Fibroblast of the aortic adventitia (primary cell): ENCODE data around the gene P2RX2. TPM values are rescaled to one million over a fixed set of nuclear protein-coding genes. Genes with fewer than 3 reads are reported as not detected.

Experiments
- DNase-seq: peaks from one replicate; pipeline ENCODE4 v3.0.0-alpha.2; 2010; ENCODE audit warnings: low read depth
- H3K4me3 ChIP-seq: 2 replicates; pipeline ENCODE4 v1.5.1; 2011; ENCODE audit warnings: low read depth, mild to moderate bottlenecking, control low read depth, low read length, moderate library complexity
- CTCF ChIP-seq: IDR thresholded peaks from 2 replicates; pipeline ENCODE4 v1.5.1; 2011; ENCODE audit warnings: mild to moderate bottlenecking, low read length, control low read depth, inconsistent platforms; ENCODE audit not compliant: insufficient read depth
- total RNA-seq: library from RNA; depleted of rRNA; stranded (reverse); fragments of >200 nt; gene quantifications from 2 replicates; pipeline ENCODE4 v1.2.3, GENCODE V29; 2012; ENCODE audit warnings: low replicate concordance

Gene P2RX2
- total RNA-seq, 1 donor = not detected

DNA sequence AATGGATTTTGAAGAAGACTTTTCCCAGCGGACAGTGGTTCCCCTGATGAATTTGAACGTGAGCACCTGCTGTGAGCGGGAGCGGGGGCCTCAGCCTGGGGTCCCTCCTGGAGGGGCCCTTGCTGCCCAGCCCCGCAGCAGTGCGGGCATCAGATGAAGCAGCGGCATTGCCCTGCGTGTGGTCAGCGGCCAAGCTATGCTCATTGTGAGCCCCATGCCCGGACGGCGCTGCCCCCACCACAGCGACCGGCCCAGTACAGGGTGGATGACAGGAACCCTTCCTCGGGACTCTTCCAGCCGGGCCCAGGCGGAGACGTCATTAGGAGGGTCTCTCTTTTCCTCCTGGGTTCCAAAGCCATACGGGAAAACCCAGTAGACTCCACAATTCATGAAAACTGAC is 11.6 kb upstream of the P2RX2 start:
- H3K4me3 ChIP-seq = no peak overlapping the region
- TF ChIP-seq CTCF = no peak
- DNase-seq = no peak

DNA sequence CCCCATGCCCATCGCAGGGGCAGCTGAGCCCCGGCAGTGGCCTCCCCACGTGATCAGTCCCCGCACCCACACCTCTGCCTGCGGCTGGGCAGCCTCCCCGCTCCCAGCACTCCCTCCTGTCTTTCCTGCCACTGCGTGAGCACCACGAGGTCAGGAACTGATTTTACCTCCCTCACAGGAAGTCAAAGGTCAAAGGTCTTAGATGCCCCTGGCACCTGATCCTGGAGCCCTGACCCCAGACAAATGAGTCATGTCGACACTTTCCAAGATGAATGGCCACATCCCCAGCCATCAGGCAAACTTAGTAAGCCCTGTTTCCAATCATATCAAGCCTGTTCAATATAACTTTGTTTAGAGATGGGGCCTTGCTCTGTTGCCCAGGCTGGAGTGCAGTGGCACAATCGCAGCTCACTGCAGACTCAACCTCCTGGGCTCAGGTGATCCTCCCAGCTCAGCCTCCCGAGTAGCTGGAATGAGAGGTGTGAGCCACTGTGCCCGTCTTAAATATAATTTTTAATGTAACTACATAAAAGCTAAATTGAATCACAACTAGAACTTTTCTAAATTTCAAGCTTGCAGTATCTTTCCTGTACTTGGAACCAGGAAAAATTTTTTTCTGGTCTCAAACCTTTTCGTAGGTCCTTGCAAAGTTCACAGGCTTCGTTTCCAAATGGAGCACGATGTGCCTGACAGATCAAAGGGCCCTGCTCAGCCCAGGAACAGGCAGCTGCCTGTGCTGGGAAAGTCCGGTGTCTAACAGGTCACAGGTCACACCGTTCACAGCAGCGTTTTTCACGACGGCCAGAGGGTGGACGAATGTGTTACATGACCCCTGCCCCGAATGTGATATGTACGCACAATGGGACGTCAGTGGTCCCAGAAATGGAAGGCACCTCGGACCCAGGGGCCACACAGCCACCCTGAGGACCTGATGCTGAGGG is 10.1 kb upstream of the P2RX2 start:
- no peak overlapping the region for H3K4me3 ChIP-seq
- no peak for DNase-seq
- TF ChIP-seq CTCF = no peak

DNA sequence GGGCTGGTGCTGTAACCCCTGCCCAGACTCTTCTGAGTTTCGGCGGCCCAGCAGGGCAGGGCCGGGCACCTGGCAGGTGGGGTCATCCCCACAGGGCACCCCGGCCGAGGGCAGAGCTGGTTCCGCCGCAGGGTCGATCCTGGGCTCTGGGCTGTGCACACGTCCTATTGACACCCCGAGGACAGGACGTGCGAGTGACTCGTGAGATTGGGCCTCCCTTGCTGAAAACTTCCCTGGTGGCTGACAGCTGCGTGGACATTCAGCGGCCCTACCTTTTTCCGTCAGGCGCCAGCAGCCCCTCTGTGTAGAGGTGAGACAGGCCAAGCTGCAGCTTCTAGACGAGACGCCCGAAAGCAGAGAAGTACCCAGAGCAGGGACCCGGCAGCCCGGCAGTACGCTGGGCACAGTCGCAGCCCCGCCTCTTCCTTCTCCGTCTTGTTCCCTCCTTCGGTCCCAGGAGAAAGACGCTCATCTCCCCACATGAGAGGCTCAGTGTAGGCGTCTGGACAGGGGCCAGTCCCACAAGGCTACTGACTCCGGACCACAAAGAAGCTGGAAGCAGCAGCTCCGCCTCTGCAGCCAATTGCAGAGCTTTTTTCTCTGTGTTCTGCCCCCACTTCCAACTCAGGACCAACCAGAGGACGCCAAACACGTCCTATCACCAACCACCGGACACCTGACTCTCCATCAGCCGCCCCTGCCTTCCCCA is 8.4 kb upstream of the P2RX2 start, which contains the start of gene LRCOL1:
LRCOL1 (minus strand) TSS at position 532 of the 709 bp plus-strand sequence. CDS start 4,331 bp downstream, outside the sequence.
- DNase-seq = peak; percentile 70
- TF ChIP-seq CTCF = no peak
- peak within 1 kb of the TSS; percentile 35 for H3K4me3 ChIP-seq

DNA sequence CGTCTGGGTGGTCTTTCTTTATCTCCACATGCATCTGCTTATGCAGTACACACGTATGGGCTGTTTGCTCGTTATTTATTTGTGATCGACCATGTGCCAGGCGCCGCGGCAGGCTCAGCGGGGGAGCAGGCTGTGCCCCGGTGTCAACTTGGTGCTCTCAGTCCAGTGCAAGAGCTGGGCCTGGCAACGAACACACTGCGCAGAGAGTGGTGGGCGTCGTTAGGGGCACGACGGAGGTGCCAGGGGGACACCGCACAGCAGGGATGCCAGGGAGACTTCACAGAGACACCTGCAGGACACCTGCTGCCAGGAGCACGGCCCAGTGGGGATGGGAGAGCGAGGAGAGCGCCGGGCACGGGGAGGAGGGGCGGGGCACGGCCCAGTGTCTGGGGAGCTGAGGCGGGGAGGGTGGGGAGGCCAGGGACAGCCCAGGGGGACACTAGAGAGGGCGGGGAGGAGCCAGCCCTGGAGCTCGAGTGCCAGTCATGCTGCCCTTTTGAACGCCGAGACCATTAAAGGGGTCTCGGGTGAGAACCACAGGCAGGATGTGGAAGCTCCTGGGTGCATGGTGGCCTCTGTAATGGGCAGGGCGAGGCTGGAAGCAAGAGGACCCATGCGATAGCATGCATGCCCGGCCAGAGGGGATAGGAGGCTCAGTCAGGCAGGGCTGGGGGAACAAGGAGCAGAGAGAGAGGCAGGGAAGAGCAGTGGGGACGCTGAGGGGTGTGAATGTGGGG is 7.5 kb upstream of the P2RX2 start:
- no peak for TF ChIP-seq CTCF
- no peak overlapping the region for H3K4me3 ChIP-seq
- DNase-seq = no peak

- no peak for TF ChIP-seq CTCF
- H3K4me3 ChIP-seq = no peak overlapping the region
- DNase-seq = no peak
These were observed 7.0 kb upstream of the P2RX2 start for GRCh38 chr12:132611620-132612019.

GRCh38 chr12:132614029-132614428 is 4.5 kb upstream of the P2RX2 start:
- no peak for TF ChIP-seq CTCF

More at GRCh38 chr12:132614029-132614428, 4.5 kb upstream of the P2RX2 start:
- no peak for DNase-seq
- no peak overlapping the region for H3K4me3 ChIP-seq
